ENCODE measurements around the gene KLK10. TPM values are rescaled to one million over a fixed set of nuclear protein-coding genes. Genes with fewer than 3 reads are reported as not detected.

KLK10 gene
- polyA plus RNA-seq, 4 donors, result 0.29 to 0.32 (median 0.31) TPM; not detected in 1

DNA sequence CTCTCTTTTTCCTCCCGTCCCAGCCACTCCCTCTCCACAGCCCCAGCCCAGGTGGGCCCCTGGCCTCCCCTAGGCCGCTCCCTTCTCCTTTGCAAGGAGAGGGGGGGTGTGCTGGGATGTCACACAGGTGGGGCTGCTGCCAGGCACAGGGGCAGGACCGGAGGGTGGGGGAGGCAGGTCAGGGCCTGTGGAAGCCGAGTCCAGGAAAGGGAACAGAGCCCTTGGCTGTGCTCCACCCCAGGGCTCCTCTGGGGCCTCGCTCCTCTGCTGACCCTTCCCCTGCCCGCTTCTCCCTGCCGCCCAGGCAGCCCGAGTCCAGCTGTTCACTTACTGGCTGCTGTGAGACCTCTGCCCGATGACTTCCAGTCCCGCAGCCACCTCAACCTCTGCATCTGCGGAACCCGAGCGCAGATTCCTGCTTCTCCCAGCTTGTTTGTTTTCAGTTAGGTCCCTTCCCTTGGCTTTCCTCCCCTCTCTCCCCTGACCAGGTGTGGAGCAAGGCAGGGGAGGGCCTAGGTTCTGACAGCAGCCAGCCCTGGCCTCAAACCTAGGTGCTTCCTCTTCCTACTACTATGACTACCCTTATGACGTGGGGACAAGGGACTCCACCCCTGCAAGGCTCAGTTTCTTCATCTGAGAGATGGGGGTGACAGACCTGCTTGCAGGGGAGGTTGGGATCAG, 7.8 kb upstream of the KLK10 start:
- DNase-seq (ENCODE audit: low read depth in 4 of 4, low spot score in 3 of 4), result no peak

DNA sequence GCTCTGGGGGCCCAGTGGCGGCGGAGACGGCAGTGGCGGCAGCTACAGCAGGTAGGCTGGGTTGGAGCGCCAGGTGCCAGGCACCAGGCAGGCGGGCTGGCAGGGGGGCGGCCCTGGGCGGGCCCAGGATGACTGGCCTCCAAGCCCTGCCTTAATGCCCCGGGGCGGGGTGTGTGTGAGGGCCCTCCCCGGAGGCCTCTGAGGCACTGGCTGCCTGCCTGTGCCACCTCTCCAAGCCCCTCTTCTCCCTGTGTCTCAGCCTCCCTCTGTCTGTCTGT, 7.0 kb upstream of the KLK10 start, which contains the start of gene KLK11:
Gene KLK11 (minus strand): TSS at position 63 of the 278 bp plus-strand sequence. CDS start 985 bp downstream, outside the sequence.
- DNase-seq (ENCODE audit: low read depth in 4 of 4, low spot score in 3 of 4), result no peak

DNA sequence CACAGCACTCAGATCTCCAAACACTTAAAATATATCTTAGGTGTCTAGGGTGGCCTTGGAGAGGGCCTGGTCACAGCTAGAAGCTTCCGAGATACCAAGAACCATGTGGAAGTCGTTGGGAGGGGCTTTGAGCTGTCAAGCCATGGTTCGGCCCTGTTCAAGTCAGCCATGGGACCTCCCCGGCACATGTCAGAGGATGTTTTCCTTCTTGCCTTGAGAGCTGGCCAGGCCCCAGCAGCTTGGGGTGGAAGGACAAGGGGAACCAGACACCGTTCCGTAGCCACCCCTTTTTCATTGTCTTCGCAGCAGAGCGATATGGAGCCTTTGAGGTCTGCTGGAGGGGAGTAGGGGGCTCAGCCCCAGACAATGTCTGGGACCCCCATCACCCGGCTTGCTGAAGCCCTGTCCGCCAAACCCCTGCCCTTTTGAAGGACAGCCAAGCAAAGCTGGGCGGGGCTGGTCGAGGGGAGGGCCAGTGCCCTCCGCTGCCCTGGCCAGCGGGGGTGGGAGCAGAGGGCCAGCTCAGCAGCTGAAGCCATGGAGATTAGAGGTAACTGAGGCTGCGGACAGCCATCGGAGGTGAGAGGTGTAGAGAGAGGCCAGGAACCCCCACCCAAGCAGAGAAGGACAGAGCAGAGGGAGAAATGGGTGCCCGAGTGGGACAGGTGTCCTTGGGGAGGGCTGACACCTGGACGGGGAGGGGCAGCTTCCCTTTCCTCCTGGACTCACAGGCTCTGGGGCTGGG, 6.5 kb upstream of the KLK10 start:
- DNase-seq (ENCODE audit: low read depth in 4 of 4, low spot score in 3 of 4), result no peak

DNA sequence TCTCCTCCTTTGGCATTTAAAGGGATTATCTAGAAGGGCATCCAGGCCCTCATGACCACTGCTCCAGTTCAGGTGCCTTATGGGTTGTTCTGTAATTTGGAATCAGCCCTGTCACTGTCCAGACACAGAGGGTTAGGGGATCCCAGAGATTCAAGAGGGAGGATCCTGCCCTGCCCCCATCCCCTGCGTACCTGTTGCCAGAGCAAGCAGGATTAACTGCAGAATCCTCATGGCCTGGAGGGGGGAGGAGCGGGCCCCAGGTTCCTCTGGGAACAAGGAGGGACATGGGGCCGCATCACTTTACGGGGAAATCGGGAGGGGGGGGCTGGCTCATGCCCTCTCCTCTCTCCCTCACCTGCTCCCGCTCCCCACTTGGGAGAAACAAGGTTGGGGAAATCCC, 5.9 kb upstream of the KLK10 start:
- DNase-seq (ENCODE audit: low read depth in 4 of 4, low spot score in 3 of 4), result no peak

DNA sequence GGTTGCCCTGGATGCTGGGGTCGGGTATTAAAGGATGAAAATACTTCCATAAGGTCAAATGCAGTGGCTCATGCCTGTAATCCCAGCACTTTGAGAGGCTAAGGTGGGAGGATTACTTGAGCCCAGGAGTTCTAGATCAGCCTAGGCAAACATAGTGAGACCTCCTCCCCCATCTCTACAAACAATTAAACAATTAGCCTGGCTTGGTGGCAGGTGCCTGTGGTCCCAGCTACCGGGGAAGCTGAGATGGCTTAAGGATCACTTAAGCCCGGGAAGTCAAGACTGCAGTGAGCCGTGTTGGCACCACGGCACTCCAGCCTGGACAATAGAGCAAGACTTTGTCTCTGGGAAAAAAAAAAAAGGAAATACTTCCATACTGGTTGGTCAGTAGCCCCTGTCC, 5.4 kb upstream of the KLK10 start:
- no peak for DNase-seq (ENCODE audit: low read depth in 4 of 4, low spot score in 3 of 4)

DNA sequence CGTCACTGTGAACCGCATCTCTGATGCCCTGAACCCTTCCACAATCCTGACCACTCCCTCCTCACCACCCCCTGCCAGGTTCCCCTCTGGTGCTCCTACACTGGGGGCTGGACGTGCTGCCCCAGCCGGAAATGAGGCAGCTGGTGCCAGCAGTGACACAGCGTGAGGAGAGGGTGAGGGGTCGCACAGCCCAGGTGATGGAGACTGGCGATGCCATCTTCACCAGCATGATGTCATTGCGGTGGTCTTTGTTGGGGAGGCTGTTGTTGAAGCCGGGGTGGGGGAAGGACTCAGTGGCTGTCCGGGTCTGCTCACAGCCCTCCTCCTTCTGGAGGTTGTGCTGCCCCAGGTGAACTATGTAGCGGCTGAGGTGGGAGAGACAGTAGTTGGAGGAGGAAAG, 4.4 kb upstream of the KLK10 start:
- DNase-seq (ENCODE audit: low read depth in 4 of 4, low spot score in 3 of 4), result no peak

DNA sequence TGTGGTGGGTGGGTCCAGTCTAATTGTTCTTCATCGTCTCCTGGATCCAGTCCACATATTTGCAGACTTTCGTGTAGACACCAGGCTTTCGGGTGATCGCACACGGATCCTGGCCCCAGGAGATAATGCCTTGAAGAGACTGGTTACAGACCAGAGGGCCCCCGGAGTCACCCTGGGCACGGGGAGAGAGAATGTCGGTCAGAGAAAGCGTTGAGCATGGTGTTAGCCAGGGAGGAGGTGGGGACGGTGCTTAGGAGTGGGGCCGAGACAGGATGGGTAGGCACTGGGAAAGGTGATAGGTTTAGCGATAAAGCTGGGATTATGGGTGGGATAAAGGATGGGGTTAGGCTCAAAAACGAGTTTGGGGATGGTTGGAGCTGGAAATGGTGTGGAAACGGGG, 3.0 kb upstream of the KLK10 start:
- DNase-seq (ENCODE audit: low read depth in 4 of 4, low spot score in 3 of 4), result no peak

DNA sequence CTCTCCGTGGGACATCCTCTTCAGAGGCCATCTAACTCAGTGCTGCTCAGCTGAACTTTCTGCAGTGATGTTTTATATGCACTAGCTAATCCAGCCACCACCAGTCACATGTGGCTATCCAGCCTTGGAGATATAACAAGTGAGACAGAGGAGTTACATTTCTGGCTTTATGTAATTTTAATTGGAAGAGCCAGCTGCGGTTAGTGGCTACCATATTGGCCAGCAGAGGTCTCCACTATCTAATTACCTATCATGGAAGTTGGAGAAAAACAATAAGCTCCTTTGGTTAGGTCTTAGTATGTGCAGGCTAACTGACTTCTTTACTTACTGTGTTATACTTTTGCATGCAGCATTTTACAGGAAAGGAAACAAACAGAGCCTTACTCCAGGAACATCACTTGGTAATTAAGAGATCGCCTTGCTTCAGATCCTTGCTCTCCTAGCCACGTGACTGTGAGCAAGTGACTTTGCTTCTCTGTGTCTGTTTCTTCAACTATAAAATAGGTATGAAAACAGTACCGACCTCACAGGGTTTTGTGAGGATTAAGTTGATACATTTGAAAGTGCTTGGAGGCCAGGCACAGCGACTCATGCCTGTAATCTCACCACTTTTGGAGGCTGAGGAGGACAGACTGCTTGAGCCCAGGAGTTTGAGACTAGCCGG, 1.6 kb upstream of the KLK10 start:
- no peak for DNase-seq (ENCODE audit: low read depth in 4 of 4, low spot score in 3 of 4)

DNA sequence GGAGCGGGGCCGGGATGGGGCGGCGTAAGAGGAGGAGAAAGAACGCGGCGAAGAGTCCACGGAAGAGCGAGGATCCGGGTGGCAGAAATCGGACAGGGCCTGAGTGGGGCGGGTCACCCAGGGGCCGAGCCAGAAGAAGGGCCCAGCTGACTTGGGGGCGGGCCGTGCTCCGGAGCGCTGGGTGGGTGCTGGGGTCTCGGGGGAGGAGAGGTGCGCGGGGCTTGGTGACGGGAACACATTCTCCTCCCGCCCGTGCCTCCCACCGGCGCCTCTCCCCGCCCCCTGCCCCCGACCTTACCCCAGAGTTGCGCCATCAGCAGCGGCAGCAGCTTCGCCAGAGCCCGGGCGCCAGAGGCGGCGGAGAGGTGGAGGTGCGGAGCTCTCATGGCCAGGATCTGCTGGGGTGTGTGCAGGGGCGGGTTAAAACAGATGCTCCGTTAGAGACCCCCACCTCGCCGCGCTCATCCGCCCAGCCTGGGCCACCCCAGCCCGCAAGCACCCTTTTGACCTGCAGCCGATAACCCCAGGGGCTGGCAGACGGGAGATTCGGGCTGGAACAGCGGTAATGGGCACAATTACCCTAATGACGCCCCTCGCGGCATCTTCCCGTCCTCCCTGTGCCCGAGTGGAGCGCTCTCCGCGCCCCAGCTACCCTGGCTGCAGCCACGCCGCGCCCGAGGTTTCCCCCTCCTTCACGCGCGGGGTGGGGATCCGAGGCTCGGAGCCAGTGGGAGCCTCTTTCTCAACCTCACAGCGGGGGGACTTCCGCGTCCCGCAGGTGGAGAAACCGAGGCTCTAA, 565 bp downstream of the KLK10 start:
- DNase-seq (ENCODE audit: low read depth in 4 of 4, low spot score in 3 of 4), result no peak

DNA sequence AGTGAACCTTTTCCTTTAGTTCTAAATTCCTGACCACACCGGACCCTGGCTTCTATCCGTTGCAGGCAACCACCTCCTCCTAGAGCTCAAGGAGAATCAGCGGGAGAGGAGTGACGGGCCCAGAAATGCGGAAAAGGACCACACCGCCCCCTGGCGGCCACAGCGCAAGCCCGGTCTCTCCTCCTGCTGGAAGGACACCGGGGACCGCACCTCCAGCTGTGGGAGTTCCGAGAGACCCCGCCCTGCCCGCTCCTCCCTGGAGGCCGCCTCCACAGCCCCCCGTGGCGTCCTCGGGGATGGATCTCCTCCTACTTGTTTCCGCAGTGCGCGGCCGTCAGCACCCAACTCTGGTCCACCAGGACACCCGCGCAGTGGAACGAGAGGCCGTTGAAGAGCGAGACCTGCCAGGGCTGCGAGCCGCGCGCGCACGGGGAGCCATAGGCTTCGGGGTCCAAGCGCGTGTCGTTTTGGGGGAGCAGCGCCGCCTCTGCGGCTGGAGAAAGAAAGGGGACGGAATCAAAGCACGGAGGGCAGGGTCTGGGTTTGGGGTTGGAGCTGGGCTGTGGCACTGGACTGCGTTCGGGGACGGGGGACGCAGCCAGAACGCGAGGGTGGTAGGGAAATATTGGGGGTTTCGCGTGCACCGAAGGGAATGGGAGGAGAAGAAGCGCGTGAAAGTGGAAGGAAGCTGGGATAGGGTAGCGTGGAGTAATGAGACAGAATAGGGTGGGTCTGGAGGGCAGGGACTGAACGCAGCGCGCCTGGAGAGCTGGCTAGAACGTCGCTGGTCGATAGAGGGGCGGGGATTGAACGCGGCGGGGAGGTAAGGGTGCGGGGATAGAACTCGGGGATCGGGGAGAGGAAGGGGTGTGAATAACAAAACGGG, 2.5 kb downstream of the KLK10 start:
- DNase-seq (ENCODE audit: low read depth in 4 of 4, low spot score in 3 of 4), result no peak

DNA sequence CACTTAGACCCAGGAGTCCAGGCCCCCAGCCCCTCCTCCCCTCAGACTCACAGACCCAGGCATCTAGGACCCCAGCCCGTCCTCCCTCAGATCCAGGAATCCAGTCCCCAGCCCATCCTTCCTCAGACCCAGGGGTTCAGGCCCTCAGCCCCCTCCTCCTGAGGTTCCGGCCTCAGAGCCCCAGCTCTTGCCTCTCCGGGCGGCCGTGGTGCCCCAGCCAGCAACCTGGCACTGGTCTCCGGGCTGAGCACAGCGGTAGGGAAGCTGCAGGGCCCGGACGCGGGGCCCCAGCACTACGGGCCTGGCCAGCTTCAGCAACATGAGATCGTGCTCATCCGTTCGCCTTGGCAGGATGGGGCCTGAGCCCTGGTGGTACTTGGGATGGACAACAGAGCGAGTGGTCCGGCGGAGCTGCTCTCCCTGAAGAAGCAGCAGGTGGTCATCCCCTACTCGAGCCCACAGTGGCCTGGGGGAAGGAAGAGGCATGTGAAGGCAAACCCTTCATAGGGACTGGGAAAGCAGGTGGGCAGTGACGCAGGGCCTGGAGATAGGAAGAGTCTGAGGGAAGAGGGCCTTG, 3.7 kb downstream of the KLK10 start:
- DNase-seq (ENCODE audit: low read depth in 4 of 4, low spot score in 3 of 4), result no peak

DNA sequence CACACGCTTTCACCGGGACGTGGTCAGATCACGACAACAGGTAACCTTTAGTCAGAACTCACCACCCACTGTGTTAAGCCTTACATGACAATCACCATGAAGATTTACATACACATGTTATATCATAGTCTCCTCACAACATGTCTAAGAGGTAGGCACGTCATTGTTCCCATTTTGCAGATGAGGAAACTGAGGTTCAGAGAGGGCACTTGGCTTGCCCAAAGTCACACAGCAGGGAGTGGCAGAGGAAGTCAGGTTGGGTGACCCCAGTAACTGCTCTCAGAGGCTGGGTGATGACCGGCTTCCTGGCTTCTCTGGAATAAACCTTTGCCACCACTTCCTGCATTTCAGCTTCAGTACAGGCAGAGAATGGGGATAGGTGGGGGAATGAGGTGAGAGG, 5.3 kb downstream of the KLK10 start:
- DNase-seq (ENCODE audit: low read depth in 4 of 4, low spot score in 3 of 4), result no peak

DNA sequence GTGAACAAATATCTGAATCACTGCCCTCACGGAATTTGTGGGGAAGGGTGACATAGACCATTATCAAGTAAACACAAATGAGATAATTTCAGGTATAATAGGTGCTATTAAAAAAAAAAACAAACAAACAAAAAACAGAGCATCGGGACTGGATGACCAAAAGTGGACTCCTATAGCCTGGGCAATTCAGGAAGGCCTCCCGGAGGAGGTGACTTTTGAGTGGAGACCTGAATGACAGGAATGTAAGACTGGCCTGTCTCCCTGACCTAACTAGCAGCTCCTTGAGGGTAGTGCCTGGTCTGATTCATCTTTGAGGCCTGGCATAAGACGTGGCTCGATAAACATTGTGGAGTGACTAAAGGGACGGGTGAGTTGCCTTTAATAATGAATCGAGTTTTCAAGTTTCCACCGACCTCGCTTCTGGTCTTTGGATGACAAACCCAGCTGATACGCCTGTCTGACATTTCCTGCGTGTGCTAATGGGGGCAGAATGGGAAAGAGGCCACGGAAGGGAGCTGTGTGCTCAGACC, 6.8 kb downstream of the KLK10 start:
- no peak for DNase-seq (ENCODE audit: low read depth in 4 of 4, low spot score in 3 of 4)

DNA sequence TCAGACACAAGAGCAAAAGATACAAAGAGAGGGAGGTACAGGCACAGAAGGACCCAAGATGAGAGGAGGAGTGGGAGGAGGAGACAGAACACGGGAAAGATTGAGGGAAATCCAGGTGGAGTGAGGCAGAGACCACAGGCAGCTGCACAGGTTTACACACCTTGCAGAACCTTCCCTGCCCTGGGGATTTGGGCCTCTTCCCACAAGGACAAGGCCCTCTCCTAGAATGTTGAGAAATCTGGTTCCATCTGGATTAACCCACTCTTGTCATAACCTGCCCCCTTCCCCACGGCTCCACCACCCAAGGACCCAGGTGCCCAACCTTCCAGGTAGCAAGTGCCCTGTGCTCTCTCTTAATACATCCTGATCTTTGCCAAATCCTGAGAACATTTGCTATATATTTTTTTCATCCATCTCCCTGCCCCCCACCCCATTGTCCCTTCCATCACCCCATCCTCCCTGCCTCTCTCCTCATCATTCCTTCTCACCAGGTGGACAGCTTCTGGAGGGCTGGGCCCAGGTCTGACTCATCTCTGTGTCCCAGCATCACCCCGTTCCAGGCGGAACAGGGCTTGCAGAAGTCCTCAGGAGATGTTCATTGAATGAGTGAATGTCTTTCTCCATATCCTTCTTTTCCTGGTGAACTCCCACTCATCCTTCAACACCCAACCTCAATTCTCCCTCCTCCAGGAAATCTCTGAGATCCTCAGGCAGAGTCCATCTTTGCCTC, 9.3 kb downstream of the KLK10 start:
- no peak for DNase-seq (ENCODE audit: low read depth in 4 of 4, low spot score in 3 of 4)

DNA sequence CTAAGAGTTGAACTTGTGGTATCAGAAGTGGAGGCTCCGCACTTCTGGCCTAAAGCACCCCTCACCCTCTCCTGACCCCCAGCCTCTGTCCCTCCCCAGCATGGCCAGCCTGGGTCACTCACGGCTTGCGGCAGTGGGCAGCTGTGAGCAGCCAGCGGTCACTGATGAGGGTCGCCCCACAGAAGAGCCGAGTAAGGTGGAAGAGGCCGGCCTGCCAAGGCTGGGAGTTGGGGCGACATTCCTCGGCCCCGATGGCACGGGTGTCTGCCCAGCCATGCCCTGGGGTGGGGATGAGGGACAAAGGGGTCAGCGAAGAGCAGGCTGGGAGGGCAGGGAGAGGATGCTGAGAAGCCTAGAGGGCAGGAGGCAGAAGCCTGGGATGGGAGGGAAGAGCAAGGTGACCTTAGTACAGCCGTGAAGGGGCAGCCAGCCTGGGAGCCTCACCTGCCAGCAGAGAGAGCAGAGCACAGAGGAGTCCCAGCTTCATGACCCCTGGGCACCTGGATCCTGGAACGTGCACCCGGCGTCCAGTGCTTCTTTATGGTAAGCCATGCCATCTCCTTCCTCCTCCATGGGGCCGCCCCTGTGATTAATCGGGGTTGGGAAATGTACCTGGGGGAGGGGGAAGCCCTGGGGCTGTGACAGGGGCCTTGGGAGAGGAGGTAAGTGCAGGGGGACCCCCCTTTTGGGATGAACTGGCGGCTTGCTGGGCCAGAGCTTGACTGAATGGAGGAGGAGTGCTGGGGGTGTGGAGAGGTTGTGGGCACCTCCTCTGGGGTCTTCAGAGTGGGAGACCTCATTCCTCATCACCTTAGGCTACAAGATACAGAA, 10.2 kb downstream of the KLK10 start:
- DNase-seq (ENCODE audit: low read depth in 4 of 4, low spot score in 3 of 4), result no peak

DNA sequence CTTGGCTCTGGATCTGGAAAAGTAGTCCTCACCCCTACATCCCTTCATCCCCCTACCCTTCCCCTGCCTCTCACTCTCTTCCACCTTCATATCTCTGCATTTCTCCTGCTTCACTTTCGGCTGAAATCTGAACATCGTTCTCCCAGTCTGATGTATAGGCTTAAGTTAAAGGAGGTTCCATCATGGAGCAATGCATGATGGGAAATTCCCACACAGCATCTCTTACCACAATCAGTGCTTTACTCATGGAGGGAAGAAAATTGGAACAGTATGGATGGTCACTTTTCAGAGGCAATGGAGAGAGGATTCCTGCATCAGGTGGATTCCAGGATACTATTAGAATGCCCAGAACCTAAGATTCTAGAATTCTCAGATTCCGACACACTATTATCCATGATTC, 12.0 kb downstream of the KLK10 start:
- no peak for DNase-seq (ENCODE audit: low read depth in 4 of 4, low spot score in 3 of 4)

DNA sequence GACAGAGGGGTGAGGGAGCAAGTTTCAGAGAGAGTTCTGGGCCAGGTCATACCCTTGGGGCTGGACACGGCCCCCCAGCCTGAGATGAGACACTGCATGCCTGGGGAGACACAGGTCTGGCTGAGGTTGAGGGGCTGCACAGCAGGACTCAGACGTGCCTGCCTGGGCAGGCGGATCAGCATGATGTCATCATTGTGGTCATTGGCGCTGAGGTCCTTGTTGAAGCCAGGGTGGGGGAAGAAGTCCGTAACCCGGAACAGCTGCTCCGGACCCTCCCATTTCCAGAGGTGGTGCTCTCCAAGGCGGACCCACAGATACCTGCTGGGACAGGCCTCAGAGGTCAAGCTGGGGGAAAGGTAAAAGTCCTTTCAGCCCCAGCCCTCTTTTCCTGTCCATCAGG, 13.1 kb downstream of the KLK10 start:
- no peak for DNase-seq (ENCODE audit: low read depth in 4 of 4, low spot score in 3 of 4)

DNA sequence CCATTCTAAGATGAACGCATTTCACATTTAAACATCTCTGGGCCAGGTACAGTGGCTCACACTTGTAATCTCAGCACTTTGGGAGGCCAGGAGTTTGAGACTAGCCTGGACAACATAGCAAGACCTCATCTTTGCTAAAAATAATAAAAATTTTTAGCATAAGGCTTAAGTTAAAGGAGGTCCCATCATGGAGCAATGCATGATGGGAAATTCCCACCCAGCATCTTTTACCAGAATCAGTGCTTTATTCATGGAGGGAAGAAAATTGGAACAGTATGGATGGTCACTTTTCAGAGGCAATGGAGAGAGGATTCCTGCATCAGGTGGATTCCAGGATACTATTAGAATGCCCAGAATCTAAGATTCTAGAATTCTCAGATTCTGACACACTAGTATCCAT, 14.3 kb downstream of the KLK10 start:
- no peak for DNase-seq (ENCODE audit: low read depth in 4 of 4, low spot score in 3 of 4)
